HepG2 (cell line): ENCODE measurements around the gene TEX19. TPM values are rescaled to one million over a fixed set of nuclear protein-coding genes. Genes with fewer than 3 reads are reported as not detected.

Experiments
- ARNT ChIP-seq: fragments of 450-650 bp; IDR thresholded peaks from 2 replicates; pipeline ENCODE4 v1.6.1; 2017
- EHMT2 ChIP-seq: fragments of 200-600 bp; sonication (generic); IDR thresholded peaks from 2 replicates; pipeline ENCODE4 v1.7.0; 2017; ENCODE audit warnings: antibody characterized with exemption, low read depth, low read length, borderline replicate concordance
- FOSL2 ChIP-seq: sonication (generic); formaldehyde crosslinking; IDR thresholded peaks from 2 replicates; pipeline ENCODE4 v1.4.0; 2020; ENCODE audit warnings: missing genetic modification reagents
- HDAC2 ChIP-seq: sonication (generic); formaldehyde crosslinking; IDR thresholded peaks from 2 replicates; pipeline ENCODE4 v1.4.0; 2020; ENCODE audit warnings: missing genetic modification reagents
- KAT8 ChIP-seq: IDR thresholded peaks from 2 replicates; pipeline ENCODE4 v1.6.1; 2016; ENCODE audit warnings: missing genetic modification reagents, missing compliant biosample characterization
- NCOA5 ChIP-seq: sonication (generic); formaldehyde crosslinking; IDR thresholded peaks from 2 replicates; pipeline ENCODE4 v1.4.0; 2020; ENCODE audit warnings: missing genetic modification reagents
- NCOR1 ChIP-seq: fragments of 200-600 bp; sonication (generic); IDR thresholded peaks from 2 replicates; pipeline ENCODE4 v1.7.0; 2017; ENCODE audit warnings: antibody characterized with exemption, low read length, borderline replicate concordance
- NR2F1 ChIP-seq, 2 experiments: fragments of 450-650 bp in 1 of 2; formaldehyde crosslinking in 1 of 2; IDR thresholded peaks; 2 replicates each; pipeline versions ENCODE4 v1.5.0 to v1.6.1; 2016 to 2020; ENCODE audit warnings: mild to moderate bottlenecking in 1 of 2, missing compliant biosample characterization in 1 of 2, missing genetic modification reagents in 1 of 2, moderate library complexity in 1 of 2
- RARG ChIP-seq: sonication (generic); formaldehyde crosslinking; IDR thresholded peaks from 2 replicates; pipeline ENCODE4 v1.4.0; 2020; ENCODE audit warnings: low read depth, mild to moderate bottlenecking, missing genetic modification reagents
- REPIN1 ChIP-seq: sonication (generic); formaldehyde crosslinking; IDR thresholded peaks from 2 replicates; pipeline ENCODE4 v1.8.0; 2022; ENCODE audit warnings: missing genetic modification reagents, low read depth, mild to moderate bottlenecking, borderline replicate concordance
- RXRB ChIP-seq: IDR thresholded peaks from 2 replicates; pipeline ENCODE4 v1.6.1; 2016; ENCODE audit warnings: borderline replicate concordance, missing genetic modification reagents, missing compliant biosample characterization
- SRF ChIP-seq: IDR thresholded peaks from 2 replicates; pipeline ENCODE4 v1.6.1; 2011; ENCODE audit warnings: mild to moderate bottlenecking, low read depth, low read length, moderate library complexity
- TARDBP ChIP-seq: sonication (generic); formaldehyde crosslinking; IDR thresholded peaks from 2 replicates; pipeline ENCODE4 v1.8.0; 2022; ENCODE audit warnings: mild to moderate bottlenecking, missing genetic modification reagents
- ZBTB38 ChIP-seq: sonication (generic); formaldehyde crosslinking; IDR thresholded peaks from 2 replicates; pipeline ENCODE4 v1.5.1; 2020; ENCODE audit warnings: mild to moderate bottlenecking, missing genetic modification reagents
- ZBTB7A ChIP-seq: sonication (generic); formaldehyde crosslinking; IDR thresholded peaks from 2 replicates; pipeline ENCODE4 v1.8.0; 2022; ENCODE audit warnings: mild to moderate bottlenecking, missing genetic modification reagents
- ZFP82 ChIP-seq: sonication (generic); formaldehyde crosslinking; IDR thresholded peaks from 2 replicates; pipeline ENCODE4 v1.5.1; 2020; ENCODE audit warnings: mild to moderate bottlenecking, missing genetic modification reagents, borderline replicate concordance
- ZMAT3 ChIP-seq: sonication (generic); formaldehyde crosslinking; conservative IDR thresholded peaks from 2 replicates; pipeline ENCODE4 v1.7.0; 2021; ENCODE audit warnings: missing genetic modification reagents
- ZNF263 ChIP-seq: sonication (generic); formaldehyde crosslinking; IDR thresholded peaks from 2 replicates; pipeline ENCODE4 v1.4.0; 2020; ENCODE audit warnings: missing genetic modification reagents
- ZNF331 ChIP-seq: sonication (generic); formaldehyde crosslinking; IDR thresholded peaks from 2 replicates; pipeline ENCODE4 v1.4.0; 2020; ENCODE audit warnings: missing genetic modification reagents
- ZNF343 ChIP-seq: sonication (generic); formaldehyde crosslinking; IDR thresholded peaks from 2 replicates; pipeline ENCODE4 v1.4.0; 2020; ENCODE audit warnings: mild to moderate bottlenecking, missing genetic modification reagents
- ZNF567 ChIP-seq: sonication (generic); formaldehyde crosslinking; IDR thresholded peaks from 2 replicates; pipeline ENCODE4 v1.8.1; 2023; ENCODE audit warnings: mild to moderate bottlenecking, missing genetic modification reagents, borderline replicate concordance
- ZNF605 ChIP-seq: sonication (generic); formaldehyde crosslinking; IDR thresholded peaks from 2 replicates; pipeline ENCODE4 v1.8.0; 2022; ENCODE audit warnings: mild to moderate bottlenecking, missing genetic modification reagents
- ZNF709 ChIP-seq: sonication (generic); formaldehyde crosslinking; IDR thresholded peaks from 2 replicates; pipeline ENCODE4 v1.5.0; 2020; ENCODE audit warnings: mild to moderate bottlenecking, missing genetic modification reagents
- ZNF761 ChIP-seq: sonication (generic); formaldehyde crosslinking; conservative IDR thresholded peaks from 2 replicates; pipeline ENCODE4 v1.4.0; 2020; ENCODE audit warnings: mild to moderate bottlenecking, missing genetic modification reagents
- ZNF776 ChIP-seq: sonication (generic); formaldehyde crosslinking; IDR thresholded peaks from 2 replicates; pipeline ENCODE4 v1.4.0; 2020; ENCODE audit warnings: mild to moderate bottlenecking, missing genetic modification reagents
- ZSCAN20 ChIP-seq: sonication (generic); formaldehyde crosslinking; IDR thresholded peaks from 2 replicates; pipeline ENCODE4 v1.4.0; 2020; ENCODE audit warnings: missing genetic modification reagents, mild to moderate bottlenecking, borderline replicate concordance
- polyA plus RNA-seq, 8 experiments: library from polyadenylated mRNA; depleted of rRNA in 3 of 8; stranded (reverse) in 7 of 8; unstranded in 1 of 8; fragments of >200 nt; fragmentation: Illumina TruSeq in 4 of 8; extraction: Trizol in 4 of 8; gene quantifications; 2 replicates each; pipeline versions ENCODE4 v1.2.1 to v1.2.3, GENCODE V29; 2011 to 2016; ENCODE audit warnings: low read depth in 4 of 8, missing spikeins in 1 of 8, mixed read lengths in 1 of 8; ENCODE audit not compliant: insufficient read depth in 1 of 8
- total RNA-seq, 5 experiments: library from RNA; depleted of rRNA; stranded (reverse); fragments of >200 nt; fragmentation: Illumina TruSeq; extraction: Trizol; gene quantifications; 2 replicates each; pipeline ENCODE4 v1.2.3, GENCODE V29; 2016; ENCODE audit warnings: low read depth in 1 of 5
- TF ChIP-seq, protein P1 (sequence below): IDR thresholded peaks from 2 replicates; pipeline ENCODE4 v1.6.1; 2016; ENCODE audit warnings: missing genetic modification reagents, missing compliant biosample characterization
- TF ChIP-seq, protein P2 (sequence below): IDR thresholded peaks from 2 replicates; pipeline ENCODE4 v1.6.1; 2016; ENCODE audit warnings: missing biosample characterization, missing genetic modification reagents, low read depth
- TF ChIP-seq, protein P3 (sequence below): sonication (generic); formaldehyde crosslinking; IDR thresholded peaks from 2 replicates; pipeline ENCODE4 v1.4.0; 2020; ENCODE audit warnings: mild to moderate bottlenecking, missing genetic modification reagents

Gene TEX19
- total and polyA plus RNA-seq, 2 of the 13 experiments (the other 11 are each of a cell fraction or from before 2014, with no cell fraction given), result 1.3 to 6.0 TPM

DNA sequence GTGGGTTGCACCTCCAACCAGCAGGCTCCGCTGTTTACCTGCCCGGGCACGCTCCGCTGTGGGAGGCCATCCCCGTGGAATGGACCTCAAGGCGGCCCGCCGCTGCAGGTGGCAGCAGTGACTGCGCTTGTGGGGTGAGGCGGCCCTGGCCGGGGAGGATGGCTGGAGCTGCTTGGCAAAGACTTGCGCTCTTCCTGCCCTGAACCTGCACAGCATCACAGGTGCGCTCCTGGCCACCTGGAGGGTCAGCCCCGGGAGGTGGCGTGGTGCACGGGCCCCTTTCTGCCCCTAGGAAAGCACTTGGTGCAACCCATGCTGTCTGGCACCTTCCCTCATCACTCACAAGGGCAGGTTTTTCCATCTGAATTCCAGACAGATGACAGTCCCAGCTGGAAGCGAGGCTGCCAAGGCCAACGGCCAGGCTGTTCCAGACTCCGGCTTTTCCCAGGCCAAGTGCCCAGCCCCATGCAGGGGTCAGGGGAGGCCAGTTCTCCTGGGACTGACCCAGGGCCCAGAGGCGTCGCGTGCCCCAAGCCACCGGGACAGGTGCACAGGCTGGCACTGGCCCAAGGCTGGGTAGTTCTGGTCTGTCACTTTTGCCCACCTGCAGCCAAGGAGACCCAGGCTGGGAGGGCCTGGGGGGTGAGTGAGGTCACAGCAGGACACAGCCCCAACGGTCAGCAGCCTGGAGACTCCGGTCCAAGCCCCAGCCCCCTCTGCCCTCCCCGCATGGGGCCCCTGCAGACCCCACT lies 25.9 kb downstream of the TEX19 start (continued):
- peak; percentile 72 for TF ChIP-seq ZNF776 (CRISPR knock-in tag)
- peak; percentile 32; the same call in 1 of the 2 replicates for TF ChIP-seq ZNF331 (CRISPR knock-in tag)
- no peak for TF ChIP-seq RARG (CRISPR knock-in tag)
- TF ChIP-seq, protein P1, sequence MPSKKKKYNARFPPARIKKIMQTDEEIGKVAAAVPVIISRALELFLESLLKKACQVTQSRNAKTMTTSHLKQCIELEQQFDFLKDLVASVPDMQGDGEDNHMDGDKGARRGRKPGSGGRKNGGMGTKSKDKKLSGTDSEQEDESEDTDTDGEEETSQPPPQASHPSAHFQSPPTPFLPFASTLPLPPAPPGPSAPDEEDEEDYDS (CRISPR knock-in tag), result peak; percentile 20; the same call in 1 of the 2 replicates
- peak; percentile 88 for TF ChIP-seq ZNF605 (CRISPR knock-in tag)
- peak; percentile 80; the same call in 1 of the 2 replicates for TF ChIP-seq REPIN1
- no peak for TF ChIP-seq ZSCAN20 (CRISPR knock-in tag)
- no peak for TF ChIP-seq ZNF709 (CRISPR knock-in tag)
- peak; percentile 61 for TF ChIP-seq ZNF263
- TF ChIP-seq, protein P2, sequence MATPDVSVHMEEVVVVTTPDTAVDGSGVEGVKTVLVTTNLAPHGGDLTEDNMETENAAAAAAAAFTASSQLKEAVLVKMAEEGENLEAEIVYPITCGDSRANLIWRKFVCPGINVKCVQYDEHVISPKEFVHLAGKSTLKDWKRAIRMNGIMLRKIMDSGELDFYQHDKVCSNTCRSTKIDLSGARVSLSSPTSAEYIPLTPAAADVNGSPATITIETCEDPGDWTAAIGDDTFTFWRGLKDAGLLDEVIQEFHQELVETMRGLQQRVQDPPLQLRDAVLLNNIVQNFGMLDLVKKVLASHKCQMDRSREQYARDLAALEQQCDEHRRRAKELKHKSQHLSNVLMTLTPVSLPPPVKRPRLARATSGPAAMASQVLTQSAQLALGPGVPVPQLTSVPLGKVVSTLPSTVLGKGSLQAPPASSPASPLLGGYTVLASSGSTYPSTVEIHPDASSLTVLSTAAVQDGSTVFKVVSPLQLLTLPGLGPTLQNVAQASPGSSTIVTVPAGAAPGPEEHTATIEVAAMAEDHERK (CRISPR knock-in tag), result no peak
- peak; percentile 37; the same call in 1 of the 2 replicates for TF ChIP-seq ZBTB38 (CRISPR knock-in tag)
- no peak for TF ChIP-seq SRF
- no peak; the same call in none of the 2 replicates for TF ChIP-seq NCOR1
- peak; percentile 72; the same call in 1 of the 2 replicates for TF ChIP-seq TARDBP (CRISPR knock-in tag)
- TF ChIP-seq NCOA5, result no peak
- no peak for TF ChIP-seq ZMAT3
- TF ChIP-seq FOSL2 (CRISPR knock-in tag), result peak; percentile 89
- 0 out of 2 replicates have a peak, but pooled peaks have one; percentile 50 for TF ChIP-seq ZNF761 (CRISPR knock-in tag)
- peak; percentile 54 to 70; a peak in 3 of 4 replicates for TF ChIP-seq NR2F1 (CRISPR knock-in tag; IDR thresholded peaks at IDR 0.05)
- TF ChIP-seq ZNF343 (CRISPR knock-in tag), result no peak; the same call in 1 of the 2 replicates
- peak; percentile 98 for TF ChIP-seq RXRB (CRISPR knock-in tag)
- TF ChIP-seq EHMT2, result no peak
- TF ChIP-seq, protein P3, sequence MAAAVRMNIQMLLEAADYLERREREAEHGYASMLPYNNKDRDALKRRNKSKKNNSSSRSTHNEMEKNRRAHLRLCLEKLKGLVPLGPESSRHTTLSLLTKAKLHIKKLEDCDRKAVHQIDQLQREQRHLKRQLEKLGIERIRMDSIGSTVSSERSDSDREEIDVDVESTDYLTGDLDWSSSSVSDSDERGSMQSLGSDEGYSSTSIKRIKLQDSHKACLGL (CRISPR knock-in tag), result peak; percentile 52
- peak; percentile 23; the same call in 1 of the 2 replicates for TF ChIP-seq ZBTB7A (CRISPR knock-in tag)
- peak; percentile 27; the same call in 1 of the 2 replicates for TF ChIP-seq KAT8 (CRISPR knock-in tag)
- TF ChIP-seq ZNF567 (CRISPR knock-in tag), result no peak
- TF ChIP-seq ZFP82, result no peak
- TF ChIP-seq HDAC2 (CRISPR knock-in tag), result peak; percentile 58; the same call in 1 of the 2 replicates
- no peak for TF ChIP-seq ARNT
